ENCODE data around the gene USP12. TPM values are rescaled to one million over a fixed set of nuclear protein-coding genes. Genes with fewer than 3 reads are reported as not detected.

Gene USP12
- total RNA-seq, 1 experiment from 2014 or later = 36.2 TPM

GRCh38 chr13:27026396-27026795 is 145.2 kb downstream of the USP12 start:
- CTCF ChIA-PET = no interaction called here
- Histone ChIP-seq H3K9me3 (peaks cover under 1% of the 10 kb centered on the region; the same call in 1 of the 2 replicates), H3K4me1 (peaks cover 10% of the 10 kb centered on the region), H3K27me3 (replicated peaks; ENCODE audit: control insufficient read depth, insufficient read depth, low read length) (no peaks in the 10 kb centered on the region), H3K4me3 (ENCODE audit: low read depth, low read length) (no peak overlapping the region), H3K36me3 (ENCODE audit: control insufficient read depth, insufficient read depth, low read length) (no peaks in the 10 kb centered on the region)
- H3K36me3 Mint-ChIP-seq (ENCODE audit: insufficient read depth, unreplicated experiment) = no peaks in the 10 kb centered on the region
- H3K4me1 Mint-ChIP-seq (ENCODE audit: low read depth, unreplicated experiment) = peaks cover 9% of the 10 kb centered on the region
- DNase-seq = no peak
- intact Hi-C loops (cut with micrococcal nuclease; ENCODE audit: unreplicated experiment) = no loop called here
- POLR2A ChIA-PET = no interaction called here
- TF ChIP-seq CTCF (IDR thresholded peaks at IDR 0.05; ENCODE audit: insufficient read depth in 1 of 2, low read depth in 1 of 2, low read length in 1 of 2, severe bottlenecking in 1 of 2, unreplicated experiment in 1 of 2) = no peak
- BruUV-seq (replicated peaks) = no TSS peak
- no peaks in the 10 kb centered on the region for H3K9me3 Mint-ChIP-seq (ENCODE audit: unreplicated experiment)
- H3K4me3 Mint-ChIP-seq (ENCODE audit: unreplicated experiment) = no peak overlapping the region
- no peak overlapping the region for H3K27ac Mint-ChIP-seq (ENCODE audit: unreplicated experiment)
- no peaks in the 10 kb centered on the region for H3K27me3 Mint-ChIP-seq (ENCODE audit: insufficient read depth, unreplicated experiment)

- Histone ChIP-seq H3K4me1 (peaks cover 10% of the 10 kb centered on the region), H3K36me3 (ENCODE audit: control insufficient read depth, insufficient read depth, low read length) (no peaks in the 10 kb centered on the region), H3K27me3 (replicated peaks; ENCODE audit: control insufficient read depth, insufficient read depth, low read length) (no peaks in the 10 kb centered on the region), H3K4me3 (ENCODE audit: low read depth, low read length) (no peak overlapping the region), H3K9me3 (no peaks in the 10 kb centered on the region)
- H3K27ac Mint-ChIP-seq (ENCODE audit: unreplicated experiment) = no peak overlapping the region
- H3K4me3 Mint-ChIP-seq (ENCODE audit: unreplicated experiment) = no peak overlapping the region
- BruUV-seq (replicated peaks) = no TSS peak
- no peak for DNase-seq
- H3K36me3 Mint-ChIP-seq (ENCODE audit: insufficient read depth, unreplicated experiment) = no peaks in the 10 kb centered on the region
- no peaks in the 10 kb centered on the region for H3K9me3 Mint-ChIP-seq (ENCODE audit: unreplicated experiment)
- CTCF ChIA-PET = interaction anchor here (0.5 kb wide), 1 partner anchor 336 kb away, joined by 4 read pairs; no protein-coding TSS in a partner anchor
- TF ChIP-seq CTCF (IDR thresholded peaks at IDR 0.05; ENCODE audit: insufficient read depth in 1 of 2, low read depth in 1 of 2, low read length in 1 of 2, severe bottlenecking in 1 of 2, unreplicated experiment in 1 of 2) = no peak
- POLR2A ChIA-PET = no interaction called here
- H3K4me1 Mint-ChIP-seq (ENCODE audit: low read depth, unreplicated experiment) = peaks cover 9% of the 10 kb centered on the region
- H3K27me3 Mint-ChIP-seq (ENCODE audit: insufficient read depth, unreplicated experiment) = no peaks in the 10 kb centered on the region
- intact Hi-C loops (cut with micrococcal nuclease; ENCODE audit: unreplicated experiment) = no loop called here
Measured at GRCh38 chr13:27024776-27025492, 146.7 kb downstream of the USP12 start.

GRCh38 chr13:27024074-27024461 is 147.5 kb downstream of the USP12 start:
- Mint-ChIP-seq H3K9me3 (ENCODE audit: unreplicated experiment) (no peaks in the 10 kb centered on the region), H3K27me3 (ENCODE audit: insufficient read depth, unreplicated experiment) (no peaks in the 10 kb centered on the region), H3K36me3 (ENCODE audit: insufficient read depth, unreplicated experiment) (no peaks in the 10 kb centered on the region), H3K4me1 (ENCODE audit: low read depth, unreplicated experiment) (peaks cover 6% of the 10 kb centered on the region), H3K4me3 (ENCODE audit: unreplicated experiment) (no peak overlapping the region), H3K27ac (ENCODE audit: unreplicated experiment) (no peak overlapping the region)
- BruUV-seq (replicated peaks) = no TSS peak
- POLR2A ChIA-PET = no interaction called here
- intact Hi-C loops (cut with micrococcal nuclease; ENCODE audit: unreplicated experiment) = no loop called here
- H3K9me3 ChIP-seq = no peaks in the 10 kb centered on the region
- DNase-seq = no peak
- no peak for TF ChIP-seq CTCF (IDR thresholded peaks at IDR 0.05; ENCODE audit: insufficient read depth in 1 of 2, low read depth in 1 of 2, low read length in 1 of 2, severe bottlenecking in 1 of 2, unreplicated experiment in 1 of 2)
- no peak overlapping the region for H3K4me3 ChIP-seq (ENCODE audit: low read depth, low read length)
- H3K4me1 ChIP-seq = peaks cover 10% of the 10 kb centered on the region
- no peaks in the 10 kb centered on the region for H3K27me3 ChIP-seq (replicated peaks; ENCODE audit: control insufficient read depth, insufficient read depth, low read length)
- no peaks in the 10 kb centered on the region for H3K36me3 ChIP-seq (ENCODE audit: control insufficient read depth, insufficient read depth, low read length)
- CTCF ChIA-PET = no interaction called here
